Measurements from ENCODE around the gene HSD17B11. TPM values are rescaled to one million over a fixed set of nuclear protein-coding genes. Genes with fewer than 3 reads are reported as not detected.

Gene HSD17B11
- total RNA-seq (2021; ENCODE audit: unreplicated experiment) (47.4 TPM), Bru-seq, nascent RNA (percentile 77 among the genes with signal in this experiment), BruChase-seq, experiment 1, labeled RNA remaining after a 6-hour chase (percentile 73 among the genes with signal in this experiment), BruChase-seq, experiment 2, labeled RNA remaining after a 2-hour chase (percentile 68 among the genes with signal in this experiment)
- polyA plus RNA-seq (2012): 25.5 and 34.5 TPM in 2 replicates
- long read RNA-seq, transcript HSD17B11-201 (7 exons, 1,885 nt): major isoform, 83 of 98 reads
- long read RNA-seq, partial matches to known transcripts: 4 of 98 reads
- long read RNA-seq, other reads (novel, unspliced or antisense): 10 of 98 reads

DNA sequence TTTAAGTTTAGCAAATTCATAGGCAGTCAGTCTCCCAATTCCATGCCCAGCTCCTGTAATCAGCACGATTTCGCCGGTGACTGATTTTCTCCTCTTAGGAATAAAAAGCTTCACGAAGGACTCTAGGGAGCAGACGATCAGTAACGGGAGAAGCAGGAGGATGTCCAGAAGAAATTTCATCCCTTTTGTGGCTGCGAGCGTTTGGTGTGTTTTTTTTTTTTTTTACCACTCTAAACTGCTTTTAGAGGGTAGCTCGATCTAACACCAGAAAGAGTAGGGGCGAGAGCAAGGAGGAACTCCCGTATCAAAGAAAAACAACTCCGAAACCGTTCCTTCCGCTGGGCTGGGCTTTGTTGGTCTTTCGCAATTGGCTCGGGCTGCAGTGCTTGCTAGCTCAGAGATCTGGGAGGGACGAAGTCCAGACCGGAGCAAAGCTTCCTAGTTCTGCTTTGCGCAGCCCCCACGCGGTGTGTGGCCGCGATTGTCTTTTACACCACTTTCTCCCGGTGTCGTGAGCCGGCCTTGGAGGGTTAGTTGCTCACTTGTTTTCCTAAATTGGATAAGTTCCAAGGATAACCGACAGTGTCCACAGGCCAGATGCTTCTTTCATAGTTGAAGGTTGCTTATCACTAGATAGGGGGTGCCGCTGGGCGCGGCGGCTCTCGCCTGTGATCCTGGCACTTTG is at the start of gene HSD17B11:
Gene HSD17B11, minus strand, starts transcription at position 298 of the 685 bp plus-strand sequence. Its CDS starts 118 bp downstream, at position 180.
- intact Hi-C loops (cut with micrococcal nuclease): loop anchor here (2.0 kb wide), 1 partner anchor 32 kb away; the partner anchor contains the start of gene NUDT9
- no TSS peak for BruUV-seq (replicated peaks)
- H3K4me3 ChIP-seq (replicated peaks in 1 of 2; ENCODE audit: low read depth in 1 of 2, low read length in 2 of 2): peak within 1 kb of the TSS; percentile 76 to 90
- H3K9ac ChIP-seq (ENCODE audit: low read length): peak within 1 kb of the TSS; percentile 81
- H3K9me2 ChIP-seq (ENCODE audit: insufficient read depth): no peaks in the 10 kb centered on the region
- no peaks in the 10 kb centered on the region for H4K20me1 ChIP-seq (ENCODE audit: insufficient read depth)
- DNase-seq (ENCODE audit: low read depth, low spot score): peak; percentile 82
- H3K79me2 ChIP-seq (ENCODE audit: insufficient read depth, low read length): peaks cover 50% of the 10 kb centered on the region
- H3K4me2 ChIP-seq (ENCODE audit: low read length): peak within 1 kb of the TSS; percentile 68
- no peaks in the 10 kb centered on the region for H3K27me3 ChIP-seq (ENCODE audit: insufficient read depth, low read length)
- H3K9me3 ChIP-seq (ENCODE audit: control insufficient read depth in 1 of 2, insufficient read depth in 1 of 2, low read depth in 1 of 2, low read length in 2 of 2): no peaks in the 10 kb centered on the region
- no peaks in the 10 kb centered on the region for H3K36me3 ChIP-seq (ENCODE audit: control insufficient read depth in 1 of 2, insufficient read depth in 2 of 2, low read length in 2 of 2)
- RAD21 ChIA-PET (ENCODE audit: low non-redundant PET in 1 of 2, low total read pairs in 2 of 2, uncharacterized antibody in 2 of 2, unreplicated experiment in 2 of 2): interaction anchor here (0.6 kb wide), 2 partner anchors 74 to 493 kb away, joined by 3 to 6 read pairs; no protein-coding TSS in a partner anchor
- peaks cover 0 to 11% of the 10 kb centered on the region in 2 experiments; a peak in 1 of 4 replicates for H3K4me1 ChIP-seq (ENCODE audit: control insufficient read depth in 1 of 2, insufficient read depth in 2 of 2, low read length in 2 of 2)
- peak within 1 kb of the TSS; percentile 70 for H3K27ac ChIP-seq (ENCODE audit: low read depth, low read length)
- H2AFZ ChIP-seq (ENCODE audit: low read depth, low read length, poor library complexity, severe bottlenecking): peak within 1 kb of the TSS; percentile 92
- CTCF ChIA-PET: interaction anchor here (0.8 to 1.6 kb wide), 2 partner anchors 9 kb away, joined by 4 to 6 read pairs; no protein-coding TSS in a partner anchor
- POLR2A ChIA-PET: interaction anchor here (0.8 to 2.0 kb wide), 7 partner anchors 9 to 31 kb away, joined by 3 to 12 read pairs (median 5); partner anchors contain the start of gene NUDT9
- peak; percentile 97 for ATAC-seq
- no peak for TF ChIP-seq ELF1 (IDR thresholded peaks at IDR 0.05; ENCODE audit: borderline replicate concordance, low read depth)
- peak; percentile 18 for TF ChIP-seq YY1 (IDR thresholded peaks at IDR 0.05; ENCODE audit: extremely low read depth, insufficient replicate concordance, low read depth, low read length)
- TF ChIP-seq SIN3A (IDR thresholded peaks at IDR 0.05; ENCODE audit: low read depth): no peak; the same call in 1 of the 2 replicates
- TF ChIP-seq TCF7L2 (IDR thresholded peaks at IDR 0.05; ENCODE audit: borderline replicate concordance, extremely low read depth, insufficient read depth, insufficient read length): peak; percentile 88
- no peak for TF ChIP-seq EZH2phosphoT487 (IDR thresholded peaks at IDR 0.05; ENCODE audit: borderline replicate concordance)
- TF ChIP-seq, protein P1, sequence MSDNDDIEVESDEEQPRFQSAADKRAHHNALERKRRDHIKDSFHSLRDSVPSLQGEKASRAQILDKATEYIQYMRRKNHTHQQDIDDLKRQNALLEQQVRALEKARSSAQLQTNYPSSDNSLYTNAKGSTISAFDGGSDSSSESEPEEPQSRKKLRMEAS (IDR thresholded peaks at IDR 0.05): peak; percentile 84
- no peak for TF ChIP-seq ZBTB33 (IDR thresholded peaks at IDR 0.05; ENCODE audit: extremely low read depth, insufficient replicate concordance, low read length)
- TF ChIP-seq POLR2AphosphoS5 (IDR thresholded peaks at IDR 0.05; ENCODE audit: low read depth, low read length): peak; percentile 82
- 0 out of 2 replicates have a peak, but pooled peaks have one; percentile 39 for TF ChIP-seq SRF (IDR thresholded peaks at IDR 0.05; ENCODE audit: low read depth)
- TF ChIP-seq JUND (IDR thresholded peaks at IDR 0.05): no peak
- no peak for TF ChIP-seq ATF3 (IDR thresholded peaks at IDR 0.05)
- TF ChIP-seq REST (IDR thresholded peaks at IDR 0.05; ENCODE audit: low read depth): no peak
- TF ChIP-seq, protein P2, sequence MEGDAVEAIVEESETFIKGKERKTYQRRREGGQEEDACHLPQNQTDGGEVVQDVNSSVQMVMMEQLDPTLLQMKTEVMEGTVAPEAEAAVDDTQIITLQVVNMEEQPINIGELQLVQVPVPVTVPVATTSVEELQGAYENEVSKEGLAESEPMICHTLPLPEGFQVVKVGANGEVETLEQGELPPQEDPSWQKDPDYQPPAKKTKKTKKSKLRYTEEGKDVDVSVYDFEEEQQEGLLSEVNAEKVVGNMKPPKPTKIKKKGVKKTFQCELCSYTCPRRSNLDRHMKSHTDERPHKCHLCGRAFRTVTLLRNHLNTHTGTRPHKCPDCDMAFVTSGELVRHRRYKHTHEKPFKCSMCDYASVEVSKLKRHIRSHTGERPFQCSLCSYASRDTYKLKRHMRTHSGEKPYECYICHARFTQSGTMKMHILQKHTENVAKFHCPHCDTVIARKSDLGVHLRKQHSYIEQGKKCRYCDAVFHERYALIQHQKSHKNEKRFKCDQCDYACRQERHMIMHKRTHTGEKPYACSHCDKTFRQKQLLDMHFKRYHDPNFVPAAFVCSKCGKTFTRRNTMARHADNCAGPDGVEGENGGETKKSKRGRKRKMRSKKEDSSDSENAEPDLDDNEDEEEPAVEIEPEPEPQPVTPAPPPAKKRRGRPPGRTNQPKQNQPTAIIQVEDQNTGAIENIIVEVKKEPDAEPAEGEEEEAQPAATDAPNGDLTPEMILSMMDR (IDR thresholded peaks at IDR 0.05 in 2 of 3, conservative IDR thresholded peaks at IDR 0.05 in 1 of 3; ENCODE audit: borderline replicate concordance in 1 of 3, insufficient read depth in 1 of 3, low read depth in 2 of 3, low read length in 2 of 3): peak in 1 of 3 experiments; percentile 20; a peak in 2 of 6 replicates
- TF ChIP-seq EZH2 (IDR thresholded peaks at IDR 0.05): no peak
- peak; percentile 95 for TF ChIP-seq POLR2A (IDR thresholded peaks at IDR 0.05; ENCODE audit: borderline replicate concordance, extremely low read depth, insufficient read depth, insufficient read length)
